Progenitor cell of endocrine pancreas (in vitro differentiated cells): Measurements from ENCODE around the gene PPAT. TPM values are rescaled to one million over a fixed set of nuclear protein-coding genes. Genes with fewer than 3 reads are reported as not detected.
A peak's percentile ranks its signal among the peaks of the same experiment; 100 is the strongest.

Experiments used
- DNase-seq: peaks from one replicate; pipeline ENCODE4 v3.0.0; 2021; ENCODE audit warnings: low spot score; ENCODE audit not compliant: unreplicated experiment
- H3K27ac Mint-ChIP-seq: 2 replicates; pipeline ENCODE4 v1.8.0; 2021; ENCODE audit warnings: mild to moderate bottlenecking, moderate library complexity, mixed read lengths
- H3K27me3 Mint-ChIP-seq: 2 replicates; pipeline ENCODE4 v1.8.0; 2021; ENCODE audit warnings: mixed read lengths
- H3K36me3 Mint-ChIP-seq: 2 replicates; pipeline ENCODE4 v1.8.0; 2022; ENCODE audit warnings: mixed read lengths; ENCODE audit not compliant: insufficient read depth
- H3K4me1 Mint-ChIP-seq: 2 replicates; pipeline ENCODE4 v1.8.0; 2021; ENCODE audit warnings: low read depth, mixed read lengths
- H3K4me3 Mint-ChIP-seq: 2 replicates; pipeline ENCODE4 v1.8.0; 2021; ENCODE audit warnings: low read depth, mild to moderate bottlenecking, moderate library complexity, mixed read lengths
- H3K9me3 Mint-ChIP-seq: 2 replicates; pipeline ENCODE4 v1.8.0; 2021; ENCODE audit warnings: low read depth, mixed read lengths
- long read RNA-seq: library from polyadenylated mRNA; unstranded; transcript quantifications from one replicate; pipeline ENCODE4 v2.0.0, GENCODE V29; 2020
- total RNA-seq: library from RNA; stranded (reverse); gene quantifications from 2 replicates; pipeline ENCODE4 v1.2.1, GENCODE V29; 2021
- TF ChIP-seq, protein P1 (sequence below): fragments of 200-600 bp; sonication (generic); IDR thresholded peaks from one replicate; pipeline ENCODE4 v1.5.0; 2021; ENCODE audit warnings: antibody characterized with exemption, mild to moderate bottlenecking; ENCODE audit not compliant: unreplicated experiment

Gene PPAT
- 23.5 and 24.4 TPM in 2 replicates for total RNA-seq
- long read RNA-seq, full-length matches to known transcripts: 165 of 195 reads
- long read RNA-seq, partial matches to known transcripts: 17 of 195 reads
- long read RNA-seq, other reads (novel, unspliced or antisense): 13 of 195 reads

DNA sequence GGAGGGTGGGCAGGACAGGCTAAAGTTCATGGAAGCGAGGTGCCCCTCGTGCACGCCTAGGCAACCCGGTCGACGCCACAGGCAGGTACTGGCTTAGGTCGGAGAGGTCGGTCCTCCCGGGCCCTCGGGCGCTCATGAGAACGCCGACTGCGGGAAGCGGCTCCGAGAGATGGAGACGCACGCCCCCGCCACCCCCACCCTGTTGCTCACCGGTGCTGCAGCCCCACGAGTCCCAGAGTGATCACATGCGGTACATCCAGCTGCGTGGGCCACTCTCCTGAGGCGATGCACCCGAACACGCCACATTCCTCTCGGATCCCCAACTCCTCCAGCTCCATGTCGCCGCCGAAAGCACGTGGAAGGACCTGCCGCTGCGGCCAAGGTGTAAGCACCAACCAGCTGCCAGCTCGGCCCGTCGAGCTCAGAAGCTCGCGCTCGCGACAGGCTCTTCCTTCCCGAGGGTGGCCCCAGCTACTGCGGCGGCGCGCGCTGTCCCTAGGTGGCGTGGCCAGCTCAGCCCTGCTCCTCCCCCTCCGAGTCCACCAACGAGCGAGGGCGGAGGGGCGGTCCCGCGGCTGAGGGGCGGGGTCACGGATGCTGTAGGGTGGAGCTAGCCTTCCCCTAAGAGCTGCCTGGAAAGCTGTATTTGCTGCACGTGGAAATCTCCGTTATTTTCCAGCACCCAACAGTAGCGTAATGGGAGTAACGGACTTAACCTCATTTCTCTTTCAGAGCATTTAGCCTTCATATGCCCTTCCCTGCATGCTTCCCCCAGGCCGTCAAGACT is at the start of gene PPAT:
TSS of gene PPAT (minus strand) at position 476 of the 787 bp plus-strand sequence. CDS start at position 338, 138 bp downstream.
- H3K4me3 Mint-ChIP-seq: peak within 1 kb of the TSS; percentile 96
- peaks cover 24% of the 10 kb centered on the region for H3K4me1 Mint-ChIP-seq
- H3K27ac Mint-ChIP-seq: peak within 1 kb of the TSS; percentile 97
- H3K9me3 Mint-ChIP-seq: no peaks in the 10 kb centered on the region
- no peaks in the 10 kb centered on the region for H3K36me3 Mint-ChIP-seq
- DNase-seq: peak; percentile 98
- TF ChIP-seq, protein P1, sequence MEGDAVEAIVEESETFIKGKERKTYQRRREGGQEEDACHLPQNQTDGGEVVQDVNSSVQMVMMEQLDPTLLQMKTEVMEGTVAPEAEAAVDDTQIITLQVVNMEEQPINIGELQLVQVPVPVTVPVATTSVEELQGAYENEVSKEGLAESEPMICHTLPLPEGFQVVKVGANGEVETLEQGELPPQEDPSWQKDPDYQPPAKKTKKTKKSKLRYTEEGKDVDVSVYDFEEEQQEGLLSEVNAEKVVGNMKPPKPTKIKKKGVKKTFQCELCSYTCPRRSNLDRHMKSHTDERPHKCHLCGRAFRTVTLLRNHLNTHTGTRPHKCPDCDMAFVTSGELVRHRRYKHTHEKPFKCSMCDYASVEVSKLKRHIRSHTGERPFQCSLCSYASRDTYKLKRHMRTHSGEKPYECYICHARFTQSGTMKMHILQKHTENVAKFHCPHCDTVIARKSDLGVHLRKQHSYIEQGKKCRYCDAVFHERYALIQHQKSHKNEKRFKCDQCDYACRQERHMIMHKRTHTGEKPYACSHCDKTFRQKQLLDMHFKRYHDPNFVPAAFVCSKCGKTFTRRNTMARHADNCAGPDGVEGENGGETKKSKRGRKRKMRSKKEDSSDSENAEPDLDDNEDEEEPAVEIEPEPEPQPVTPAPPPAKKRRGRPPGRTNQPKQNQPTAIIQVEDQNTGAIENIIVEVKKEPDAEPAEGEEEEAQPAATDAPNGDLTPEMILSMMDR: peak; percentile 38
- no peaks in the 10 kb centered on the region for H3K27me3 Mint-ChIP-seq

DNA sequence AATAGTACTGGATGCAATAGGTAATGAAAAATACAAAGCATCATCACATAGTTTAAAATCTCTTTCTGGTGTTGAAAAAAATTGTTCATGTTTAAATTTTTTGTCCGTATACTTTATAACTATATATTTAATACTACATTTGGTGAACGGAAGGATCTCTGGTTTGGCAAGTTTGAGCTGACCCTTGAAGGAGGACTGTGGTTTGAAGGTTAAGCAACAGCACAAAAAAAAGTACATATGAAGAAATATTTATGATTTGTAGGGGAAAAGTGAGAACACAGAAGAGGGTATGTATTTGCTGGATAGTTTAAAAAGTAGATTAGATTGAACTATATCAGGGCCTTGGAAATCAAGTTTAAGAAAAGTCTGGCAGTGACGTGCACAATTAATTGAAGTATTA is 45.3 kb upstream of the PPAT start:
- Mint-ChIP-seq H3K27ac (no peak overlapping the region), H3K4me3 (no peak overlapping the region), H3K9me3 (no peaks in the 10 kb centered on the region), H3K36me3 (peaks cover 30% of the 10 kb centered on the region), H3K4me1 (no peaks in the 10 kb centered on the region), H3K27me3 (no peaks in the 10 kb centered on the region)
- TF ChIP-seq, protein P1: no peak
- DNase-seq: no peak

DNA sequence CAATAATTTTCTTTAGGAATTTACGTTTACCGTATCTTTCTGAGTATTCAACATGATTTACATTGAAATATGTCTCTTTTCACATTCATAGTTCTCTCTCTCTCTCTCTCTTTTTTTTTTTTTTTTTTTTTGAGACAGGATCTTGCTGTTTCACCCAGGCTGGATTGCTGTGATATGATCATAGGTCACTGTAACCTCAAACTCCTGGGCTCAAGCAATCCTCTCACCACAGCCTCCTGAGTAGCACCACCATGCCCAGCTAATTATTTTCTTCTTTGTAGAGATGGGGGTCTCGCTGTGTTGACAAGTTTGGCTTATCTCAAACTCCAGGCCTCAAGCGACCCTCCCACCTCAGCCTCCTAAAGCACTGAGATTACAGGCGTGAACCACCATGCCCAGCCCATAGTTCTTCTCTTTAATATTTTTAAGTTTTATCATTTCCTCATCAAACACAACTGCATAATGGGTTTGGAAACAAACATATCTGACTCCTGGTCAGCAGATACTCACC is 41.8 kb upstream of the PPAT start:
- Mint-ChIP-seq H3K9me3 (no peaks in the 10 kb centered on the region), H3K4me3 (no peak overlapping the region), H3K36me3 (peaks cover 30% of the 10 kb centered on the region), H3K27ac (peak overlapping the region; percentile 62), H3K4me1 (no peaks in the 10 kb centered on the region), H3K27me3 (no peaks in the 10 kb centered on the region)
- no peak for DNase-seq
- TF ChIP-seq, protein P1: no peak

DNA sequence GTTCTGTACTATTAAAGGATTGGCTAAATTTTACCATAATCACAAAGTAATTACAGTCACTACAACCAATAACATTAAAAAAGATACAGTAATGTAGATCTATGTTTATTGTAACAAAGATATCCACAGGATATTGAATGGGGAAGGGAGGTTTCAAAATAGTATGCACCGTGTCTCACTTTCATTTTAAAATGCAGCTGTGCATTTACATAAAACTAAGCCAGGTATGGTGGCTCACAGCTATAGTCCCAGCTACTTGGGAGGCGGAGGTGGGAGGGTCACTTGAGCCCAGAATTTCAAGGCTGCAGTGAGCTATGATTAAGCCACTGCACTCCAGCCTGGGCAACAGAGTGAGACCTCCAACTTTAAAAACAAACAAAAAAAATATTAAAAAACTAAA is 40.5 kb upstream of the PPAT start:
- TF ChIP-seq, protein P1: no peak
- H3K4me1 Mint-ChIP-seq: no peaks in the 10 kb centered on the region
- no peaks in the 10 kb centered on the region for H3K27me3 Mint-ChIP-seq
- H3K4me3 Mint-ChIP-seq: no peak overlapping the region
- peaks cover 32% of the 10 kb centered on the region for H3K36me3 Mint-ChIP-seq
- H3K27ac Mint-ChIP-seq: no peak overlapping the region
- no peak for DNase-seq
- H3K9me3 Mint-ChIP-seq: no peaks in the 10 kb centered on the region

DNA sequence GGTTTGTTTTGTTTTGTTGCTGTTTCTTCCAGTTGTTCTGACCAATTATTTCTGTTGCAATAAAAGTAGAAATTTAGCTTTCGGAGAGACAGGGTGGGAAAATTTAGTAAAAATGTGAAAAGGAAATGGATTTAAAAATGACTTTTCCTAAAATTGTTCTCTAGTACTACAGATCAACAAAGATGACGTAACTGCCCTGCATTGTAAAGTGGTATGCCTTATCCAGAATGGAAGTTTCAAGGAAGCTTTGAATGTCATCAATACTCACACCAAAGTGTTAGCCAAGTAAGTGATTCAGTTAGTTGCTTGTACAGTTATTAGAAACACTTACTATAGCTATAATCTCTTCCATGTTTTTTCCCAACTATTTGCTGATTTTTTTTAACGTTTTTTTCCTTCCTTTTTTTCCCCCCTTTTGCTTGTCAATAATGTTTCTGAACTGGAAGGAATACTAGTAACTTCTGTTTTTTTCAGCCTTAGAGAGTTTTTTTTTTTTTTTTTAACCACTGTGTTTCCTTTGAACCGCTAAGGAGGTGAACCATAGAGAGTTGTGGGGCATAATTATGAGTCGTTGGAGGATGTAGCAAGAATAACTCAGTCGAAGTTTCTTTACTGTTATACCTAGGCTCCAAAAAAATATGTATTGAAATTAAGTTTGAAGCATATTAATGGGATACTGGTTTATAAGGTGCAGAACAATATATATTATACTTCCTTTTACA is 34.2 kb upstream of the PPAT start:
- no peaks in the 10 kb centered on the region for H3K9me3 Mint-ChIP-seq
- no peak for DNase-seq
- H3K27me3 Mint-ChIP-seq: no peaks in the 10 kb centered on the region
- peak overlapping the region; percentile 99 for H3K4me3 Mint-ChIP-seq
- H3K36me3 Mint-ChIP-seq: peaks cover 13% of the 10 kb centered on the region
- H3K4me1 Mint-ChIP-seq: peaks cover 33% of the 10 kb centered on the region
- peak overlapping the region; percentile 80 for H3K27ac Mint-ChIP-seq
- TF ChIP-seq, protein P1: no peak
